ENCODE data around the gene TBKBP1.

DNA sequence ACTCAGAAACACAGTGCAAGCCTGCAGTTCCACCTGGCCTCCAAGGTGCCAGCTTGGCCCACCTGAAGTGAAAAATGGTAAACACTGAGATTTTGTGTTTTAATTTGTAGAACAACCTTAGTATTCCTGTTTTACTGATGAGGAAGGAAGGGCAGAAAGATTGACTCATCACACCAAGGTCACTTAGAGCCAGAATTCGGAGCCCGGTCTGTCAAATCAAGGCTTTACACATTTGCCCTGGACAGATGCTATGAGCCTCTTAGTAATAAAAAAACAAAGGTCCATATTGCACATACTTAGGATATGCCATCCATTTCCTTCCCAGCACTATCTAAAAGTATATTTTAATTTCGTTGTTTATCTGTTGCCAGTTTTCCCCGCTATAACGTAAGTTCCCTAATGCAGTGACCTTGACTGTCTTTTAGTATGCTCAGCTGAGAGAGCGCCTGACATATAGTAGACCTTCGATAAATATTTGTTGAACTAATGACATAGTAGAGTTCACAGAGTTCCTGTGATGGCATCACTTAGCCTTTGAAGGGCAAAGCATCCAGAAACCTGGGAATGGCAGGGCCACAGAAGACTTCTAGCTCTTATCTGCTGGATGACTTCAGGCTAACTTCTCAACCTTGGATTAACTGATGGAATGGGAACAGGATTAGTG is 7.2 kb upstream of the TBKBP1 start:
- TF ChIP-seq, protein P1, sequence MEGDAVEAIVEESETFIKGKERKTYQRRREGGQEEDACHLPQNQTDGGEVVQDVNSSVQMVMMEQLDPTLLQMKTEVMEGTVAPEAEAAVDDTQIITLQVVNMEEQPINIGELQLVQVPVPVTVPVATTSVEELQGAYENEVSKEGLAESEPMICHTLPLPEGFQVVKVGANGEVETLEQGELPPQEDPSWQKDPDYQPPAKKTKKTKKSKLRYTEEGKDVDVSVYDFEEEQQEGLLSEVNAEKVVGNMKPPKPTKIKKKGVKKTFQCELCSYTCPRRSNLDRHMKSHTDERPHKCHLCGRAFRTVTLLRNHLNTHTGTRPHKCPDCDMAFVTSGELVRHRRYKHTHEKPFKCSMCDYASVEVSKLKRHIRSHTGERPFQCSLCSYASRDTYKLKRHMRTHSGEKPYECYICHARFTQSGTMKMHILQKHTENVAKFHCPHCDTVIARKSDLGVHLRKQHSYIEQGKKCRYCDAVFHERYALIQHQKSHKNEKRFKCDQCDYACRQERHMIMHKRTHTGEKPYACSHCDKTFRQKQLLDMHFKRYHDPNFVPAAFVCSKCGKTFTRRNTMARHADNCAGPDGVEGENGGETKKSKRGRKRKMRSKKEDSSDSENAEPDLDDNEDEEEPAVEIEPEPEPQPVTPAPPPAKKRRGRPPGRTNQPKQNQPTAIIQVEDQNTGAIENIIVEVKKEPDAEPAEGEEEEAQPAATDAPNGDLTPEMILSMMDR (IDR thresholded peaks at IDR 0.05): no peak
- TF ChIP-seq POLR2A (IDR thresholded peaks at IDR 0.05): no peak

All from breast epithelium (tissue), 3 donors.